HG03280 (cell line): ENCODE results near the gene PLXNA4.
"Not testable (repeated sequence)": the region's sequence is repeated elsewhere in the genome, so short reads cannot be mapped to it uniquely, and the experiment has no call there.

Source experiments
- ATAC-seq: cut with Tn5 transposase; IDR thresholded peaks from one replicate; pipeline ENCODE4 v1.9.1; 2021; ENCODE audit warnings: mild to moderate bottlenecking, moderate library complexity; ENCODE audit not compliant: unreplicated experiment

The PLXNA4 gene

GRCh38 chr7:132575982-132576720 lies at the start of gene PLXNA4:
Gene PLXNA4 (minus strand): TSS chr7:132576470. CDS start chr7:132508693, 67,777 bp downstream.
- ATAC-seq: no peak

- no peak for ATAC-seq
Measured at GRCh38 chr7:132625651-132626050, 49.4 kb upstream of the PLXNA4 start.

GRCh38 chr7:132622081-132622480 lies 45.8 kb upstream of the PLXNA4 start:
- ATAC-seq: no peak

GRCh38 chr7:132619967-132620366 lies 43.7 kb upstream of the PLXNA4 start:
- no peak for ATAC-seq

- ATAC-seq: no peak
Measured at GRCh38 chr7:132618956-132619305, 42.7 kb upstream of the PLXNA4 start.

- no peak for ATAC-seq
Measured at GRCh38 chr7:132618271-132618955, 42.1 kb upstream of the PLXNA4 start.

- no peak for ATAC-seq
Measured at GRCh38 chr7:132614428-132615318, 38.4 kb upstream of the PLXNA4 start.

GRCh38 chr7:132613737-132614136 lies 37.5 kb upstream of the PLXNA4 start:
- no peak for ATAC-seq

- no peak for ATAC-seq
Measured at GRCh38 chr7:132610995-132611394, 34.7 kb upstream of the PLXNA4 start.

GRCh38 chr7:132609906-132610520 lies 33.7 kb upstream of the PLXNA4 start:
- ATAC-seq: no peak

GRCh38 chr7:132609222-132609621 lies 33.0 kb upstream of the PLXNA4 start:
- ATAC-seq: no peak

GRCh38 chr7:132608523-132608922 lies 32.3 kb upstream of the PLXNA4 start:
- no peak for ATAC-seq

- no peak for ATAC-seq
Measured at GRCh38 chr7:132607656-132608055, 31.4 kb upstream of the PLXNA4 start.

GRCh38 chr7:132604121-132604520 lies 27.9 kb upstream of the PLXNA4 start:
- ATAC-seq: no peak

- ATAC-seq: no peak
Measured at GRCh38 chr7:132603220-132603833, 27.1 kb upstream of the PLXNA4 start.

- ATAC-seq: no peak
Measured at GRCh38 chr7:132601783-132602182, 25.5 kb upstream of the PLXNA4 start.

- no peak for ATAC-seq
Measured at GRCh38 chr7:132596588-132596987, 20.3 kb upstream of the PLXNA4 start.

- ATAC-seq: not testable (repeated sequence)
Measured at GRCh38 chr7:132594741-132595140, 18.5 kb upstream of the PLXNA4 start.

- ATAC-seq: no peak
Measured at GRCh38 chr7:132592936-132593335, 16.7 kb upstream of the PLXNA4 start.

- ATAC-seq: no peak
Measured at GRCh38 chr7:132592231-132592920, 16.1 kb upstream of the PLXNA4 start.
